Uterus (tissue), 2 donors: ENCODE data around the gene ZNHIT3.
"Not testable (repeated sequence)": the region's sequence is repeated elsewhere in the genome, so short reads cannot be mapped to it uniquely, and the experiment has no call there.

Experiments
- CTCF ChIP-seq, 4 experiments: fragments of 200-600 bp in 2 of 4; fragments of 450-650 bp in 2 of 4; sonication (generic) in 2 of 4; IDR thresholded peaks; one replicate each; pipeline ENCODE4 v1.5.1; 2016 to 2019; ENCODE audit warnings: antibody characterized with exemption in 4 of 4, mild to moderate bottlenecking in 2 of 4, moderate library complexity in 1 of 4
- POLR2A ChIP-seq, 2 donors: fragments of 450-650 bp; IDR thresholded peaks; one replicate each; pipeline ENCODE4 v1.6.1; 2016; ENCODE audit warnings: antibody characterized with exemption in 2 of 2, mild to moderate bottlenecking in 1 of 2, moderate library complexity in 1 of 2

- TF ChIP-seq CTCF, POLR2A (IDR thresholded peaks at IDR 0.05): not testable (repeated sequence)
Measured at GRCh38 chr17:36508439-36508838, 22.0 kb downstream of the ZNHIT3 start.
